GM19025 (cell line): ENCODE results near the gene B9D1.

Experiments used
- ATAC-seq: cut with Tn5 transposase; IDR thresholded peaks from one replicate; pipeline ENCODE4 v1.9.1; 2021; ENCODE audit warnings: mild to moderate bottlenecking, low read depth, moderate library complexity; ENCODE audit not compliant: unreplicated experiment

B9D1 gene

DNA sequence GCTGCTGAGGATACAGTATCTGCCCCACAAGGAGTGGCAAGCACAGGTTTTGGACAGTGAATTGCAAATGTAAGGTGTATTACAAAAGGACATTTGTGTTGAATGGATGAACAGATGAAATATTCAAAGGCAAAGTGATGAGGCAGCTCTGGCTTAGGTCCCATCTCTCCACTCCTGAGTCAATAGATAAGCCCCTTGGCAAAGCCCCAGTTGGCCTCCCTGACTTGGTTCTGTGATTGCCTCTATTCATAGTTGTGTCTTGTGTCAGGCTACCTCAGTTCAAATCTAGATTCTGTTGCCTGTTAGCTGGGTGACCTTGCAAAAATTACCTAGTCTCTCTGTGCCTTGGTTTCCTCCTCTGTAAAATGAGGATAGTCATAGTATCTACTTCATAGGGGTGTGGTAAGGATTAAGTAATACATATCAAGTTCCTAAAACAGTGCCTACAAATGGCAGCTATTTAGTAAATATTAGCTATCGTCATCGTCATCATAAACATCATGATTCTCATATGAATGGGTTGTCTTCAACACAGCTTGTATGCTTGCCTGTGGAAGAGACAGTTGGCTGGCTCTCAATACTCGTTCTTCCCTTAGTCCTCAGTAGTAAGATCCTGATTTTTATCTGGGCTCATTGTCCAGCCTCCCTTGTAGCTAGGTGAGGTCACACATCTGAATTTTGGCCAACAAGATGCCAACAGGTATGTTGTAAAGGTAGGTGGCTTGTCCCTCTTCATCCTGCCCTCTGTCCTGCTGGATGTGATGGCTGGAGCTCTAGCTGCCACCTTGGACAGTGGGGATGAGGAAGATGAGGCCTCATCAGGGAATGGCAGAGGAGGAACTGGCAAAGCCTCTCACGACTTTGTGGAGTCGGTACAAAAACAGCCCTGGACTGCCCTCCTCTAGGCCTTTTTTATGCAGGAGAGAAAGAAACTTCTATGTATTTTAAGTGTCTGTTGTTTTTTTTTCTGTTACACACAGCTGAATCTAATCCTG, 26.6 kb upstream of the B9D1 start:
- ATAC-seq, result no peak

- ATAC-seq, result no peak
Observed at GRCh38 chr17:19387921-19388521, 25.5 kb upstream of the B9D1 start.

- no peak for ATAC-seq
Observed at GRCh38 chr17:19386974-19387920, 24.7 kb upstream of the B9D1 start, which contains the start of gene MFAP4. Gene MFAP4, minus strand, starts transcription at chr17:19387190. Its CDS starts 35 bp downstream, at chr17:19387155.

GRCh38 chr17:19386051-19386929, 23.8 kb upstream of the B9D1 start:
- ATAC-seq, result no peak

- ATAC-seq, result no peak
Observed at GRCh38 chr17:19385521-19385983, 23.0 kb upstream of the B9D1 start.

DNA sequence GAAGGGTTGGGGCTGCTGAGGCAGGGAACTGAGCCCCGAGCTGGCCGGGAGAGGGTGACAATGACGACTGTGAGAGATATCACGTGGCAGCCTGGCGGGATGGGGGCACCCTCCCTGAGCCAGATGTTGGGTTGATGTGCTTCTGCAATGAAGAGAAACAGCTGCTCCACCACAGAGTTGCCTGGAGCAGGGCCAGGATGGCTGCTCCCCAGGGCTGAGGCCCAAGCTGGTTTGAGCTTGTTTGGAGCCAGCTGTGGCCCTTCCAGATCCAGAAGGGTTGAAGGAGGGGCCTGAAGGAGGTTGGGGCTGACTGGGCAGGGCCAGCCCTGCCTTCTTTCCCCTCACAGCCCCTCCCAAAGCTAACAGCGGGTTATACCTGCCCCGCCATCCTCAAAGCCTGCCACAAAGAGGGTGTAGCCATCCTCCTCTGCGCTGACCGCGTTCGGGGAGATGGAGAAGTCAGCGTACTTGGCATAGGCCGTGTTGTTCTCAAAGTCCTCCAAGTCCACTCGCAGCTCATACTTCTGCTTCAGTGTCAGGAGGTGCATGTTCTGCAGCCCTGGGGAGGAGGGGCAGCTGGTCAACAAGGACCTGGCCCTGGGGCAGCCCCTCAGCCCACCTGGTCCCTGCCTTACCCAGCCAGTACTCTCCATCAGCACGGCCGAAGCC, 22.3 kb upstream of the B9D1 start:
- no peak for ATAC-seq

- no peak for ATAC-seq
Observed at GRCh38 chr17:19383681-19384470, 21.4 kb upstream of the B9D1 start.

DNA sequence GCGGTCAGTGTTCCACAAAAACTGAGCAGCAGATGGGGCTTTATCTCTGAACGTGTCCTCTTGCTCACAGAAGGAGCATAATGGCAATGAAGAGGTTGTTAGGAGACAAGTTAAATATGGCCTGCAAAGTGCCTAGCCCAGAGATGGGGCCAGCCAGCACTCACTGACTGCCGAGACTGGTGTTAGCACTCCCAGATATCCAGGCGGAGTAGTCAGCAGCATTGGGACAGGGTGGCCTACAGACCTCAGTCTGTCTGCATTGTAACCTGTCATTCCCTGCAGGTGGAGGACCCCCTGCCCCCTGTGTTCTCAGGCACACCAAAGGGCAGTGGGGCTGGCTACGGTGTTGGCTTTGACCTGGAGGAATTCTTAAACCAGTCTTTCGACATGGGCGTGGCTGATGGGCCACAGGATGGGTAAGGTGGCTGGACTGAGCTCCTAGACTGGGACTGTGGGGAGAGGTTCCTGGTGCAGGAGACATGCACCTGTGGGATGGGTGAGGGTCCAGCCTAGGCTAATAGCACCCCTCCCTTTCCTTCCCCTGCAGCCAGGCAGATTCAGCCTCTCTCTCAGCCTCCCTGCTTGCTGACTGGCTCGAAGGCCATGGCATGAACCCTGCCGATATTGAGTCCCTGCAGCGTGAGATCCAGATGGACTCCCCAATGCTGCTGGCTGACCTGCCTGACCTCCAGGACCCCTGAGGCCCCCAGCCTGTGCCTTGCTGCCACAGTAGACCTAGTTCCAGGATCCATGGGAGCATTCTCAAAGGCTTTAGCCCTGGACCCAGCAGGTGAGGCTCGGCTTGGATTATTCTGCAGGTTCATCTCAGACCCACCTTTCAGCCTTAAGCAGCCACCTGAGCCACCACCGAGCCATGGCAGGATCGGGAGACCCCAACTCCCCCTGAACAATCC, 20.3 kb upstream of the B9D1 start:
- ATAC-seq, result no peak

GRCh38 chr17:19381741-19382444, 19.4 kb upstream of the B9D1 start:
- ATAC-seq, result no peak

GRCh38 chr17:19381361-19381740, 18.8 kb upstream of the B9D1 start:
- ATAC-seq, result no peak

- no peak for ATAC-seq
Observed at GRCh38 chr17:19380481-19381301, 18.2 kb upstream of the B9D1 start.

DNA sequence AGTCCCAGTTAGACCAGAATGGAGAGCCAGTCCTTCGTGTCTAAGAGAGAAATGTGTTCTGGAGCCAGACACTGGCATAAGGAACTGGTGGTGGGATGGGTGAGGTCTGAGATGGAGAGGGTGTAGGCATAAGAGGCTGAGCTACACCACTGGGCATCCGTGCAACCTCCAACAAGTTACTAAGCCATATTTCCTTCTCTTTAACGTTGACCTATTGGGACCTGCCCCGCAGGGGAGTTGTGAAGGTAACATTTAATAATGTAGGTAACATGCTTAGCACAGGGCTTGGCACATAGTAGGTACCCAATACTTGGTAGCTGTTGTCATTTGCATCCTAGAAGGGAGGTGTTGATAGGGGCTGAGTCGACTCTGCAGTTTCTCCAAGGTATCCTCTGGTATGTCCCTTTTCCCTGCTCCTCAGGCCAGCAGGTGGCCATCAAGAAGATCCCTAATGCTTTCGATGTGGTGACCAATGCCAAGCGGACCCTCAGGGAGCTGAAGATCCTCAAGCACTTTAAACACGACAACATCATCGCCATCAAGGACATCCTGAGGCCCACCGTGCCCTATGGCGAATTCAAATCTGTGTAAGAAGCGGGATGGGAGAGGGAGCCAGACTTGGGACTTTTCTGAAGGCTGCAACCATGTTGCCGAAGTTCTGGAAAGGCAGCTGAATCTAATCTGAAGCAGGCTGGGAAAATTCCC, 17.0 kb upstream of the B9D1 start:
- no peak for ATAC-seq

GRCh38 chr17:19378416-19379360, 16.2 kb upstream of the B9D1 start, which contains the start of gene MAPK7:
Gene MAPK7, plus strand, starts transcription at chr17:19378498. Its CDS starts 403 bp downstream, at chr17:19378901.
- peak; percentile 7 for ATAC-seq
